ENCODE measurements around the gene KIF25. TPM values are rescaled to one million over a fixed set of nuclear protein-coding genes. Genes with fewer than 3 reads are reported as not detected.
A peak's percentile ranks its signal among the peaks of the same experiment; 100 is the strongest.

The KIF25 gene
- total RNA-seq, 1 donor from 2014 or later = not detected

- Mint-ChIP-seq H3K27ac (ENCODE audit: unreplicated experiment) (peak overlapping the region; percentile 61), H3K4me3 (ENCODE audit: unreplicated experiment) (no peak overlapping the region), H3K36me3 (ENCODE audit: low read depth, unreplicated experiment) (peaks cover 20% of the 10 kb centered on the region), H3K9me3 (ENCODE audit: unreplicated experiment) (peaks cover 22% of the 10 kb centered on the region), H3K4me1 (ENCODE audit: unreplicated experiment) (peaks cover 21% of the 10 kb centered on the region), H3K27me3 (ENCODE audit: unreplicated experiment) (peaks cover 5% of the 10 kb centered on the region)
- TF ChIP-seq, protein P1, sequence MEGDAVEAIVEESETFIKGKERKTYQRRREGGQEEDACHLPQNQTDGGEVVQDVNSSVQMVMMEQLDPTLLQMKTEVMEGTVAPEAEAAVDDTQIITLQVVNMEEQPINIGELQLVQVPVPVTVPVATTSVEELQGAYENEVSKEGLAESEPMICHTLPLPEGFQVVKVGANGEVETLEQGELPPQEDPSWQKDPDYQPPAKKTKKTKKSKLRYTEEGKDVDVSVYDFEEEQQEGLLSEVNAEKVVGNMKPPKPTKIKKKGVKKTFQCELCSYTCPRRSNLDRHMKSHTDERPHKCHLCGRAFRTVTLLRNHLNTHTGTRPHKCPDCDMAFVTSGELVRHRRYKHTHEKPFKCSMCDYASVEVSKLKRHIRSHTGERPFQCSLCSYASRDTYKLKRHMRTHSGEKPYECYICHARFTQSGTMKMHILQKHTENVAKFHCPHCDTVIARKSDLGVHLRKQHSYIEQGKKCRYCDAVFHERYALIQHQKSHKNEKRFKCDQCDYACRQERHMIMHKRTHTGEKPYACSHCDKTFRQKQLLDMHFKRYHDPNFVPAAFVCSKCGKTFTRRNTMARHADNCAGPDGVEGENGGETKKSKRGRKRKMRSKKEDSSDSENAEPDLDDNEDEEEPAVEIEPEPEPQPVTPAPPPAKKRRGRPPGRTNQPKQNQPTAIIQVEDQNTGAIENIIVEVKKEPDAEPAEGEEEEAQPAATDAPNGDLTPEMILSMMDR (IDR thresholded peaks at IDR 0.05; ENCODE audit: unreplicated experiment) = no peak
- DNase-seq (ENCODE audit: low spot score) = no peak
Observed at GRCh38 chr6:168035661-168036545, 38.4 kb downstream of the KIF25 start.

DNA sequence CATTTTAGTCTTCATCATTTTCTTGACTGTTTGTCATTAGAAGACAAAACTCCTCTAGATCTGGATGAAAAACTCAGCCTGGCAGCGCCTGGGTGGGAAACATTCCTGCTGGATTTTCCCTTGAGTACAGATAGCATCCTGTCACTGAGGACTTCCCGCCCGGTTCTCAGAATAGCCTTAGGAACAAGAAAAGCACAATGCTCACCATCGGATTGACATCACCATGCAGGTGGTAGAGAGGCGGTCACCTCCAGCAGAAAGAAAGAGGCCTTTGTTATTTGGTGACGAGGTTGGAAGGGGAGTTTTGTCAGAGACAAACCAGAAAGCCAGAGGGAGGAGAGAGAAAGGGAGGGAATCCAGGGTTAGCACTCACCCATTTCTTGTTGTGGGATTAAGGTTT is 39.8 kb downstream of the KIF25 start:
- H3K4me3 Mint-ChIP-seq (ENCODE audit: unreplicated experiment) = peak overlapping the region; percentile 47
- TF ChIP-seq, protein P1 (IDR thresholded peaks at IDR 0.05; ENCODE audit: unreplicated experiment) = no peak
- peaks cover 25% of the 10 kb centered on the region for H3K36me3 Mint-ChIP-seq (ENCODE audit: low read depth, unreplicated experiment)
- H3K27ac Mint-ChIP-seq (ENCODE audit: unreplicated experiment) = no peak overlapping the region
- peaks cover 8% of the 10 kb centered on the region for H3K4me1 Mint-ChIP-seq (ENCODE audit: unreplicated experiment)
- H3K9me3 Mint-ChIP-seq (ENCODE audit: unreplicated experiment) = peaks cover 22% of the 10 kb centered on the region
- H3K27me3 Mint-ChIP-seq (ENCODE audit: unreplicated experiment) = peaks cover 5% of the 10 kb centered on the region
- DNase-seq (ENCODE audit: low spot score) = no peak

DNA sequence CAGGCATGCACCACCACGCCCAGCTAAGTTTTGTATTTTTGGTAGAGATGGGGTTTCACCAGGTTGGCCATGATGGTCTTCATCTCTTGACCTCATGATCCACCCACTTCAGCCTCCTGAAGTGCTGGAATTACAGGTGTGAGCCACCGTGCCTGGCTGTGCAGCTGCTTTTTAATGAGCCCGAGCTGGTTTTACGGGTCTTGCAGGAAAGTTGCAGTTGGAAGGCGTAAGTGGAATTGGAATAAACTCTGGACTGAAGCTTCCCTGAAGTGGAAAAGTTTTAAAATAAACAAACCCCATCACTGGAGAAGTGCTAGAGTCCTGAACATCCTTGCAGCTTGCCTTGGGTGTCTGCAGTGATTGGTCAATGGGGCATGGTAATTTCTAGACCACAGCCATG is 40.4 kb downstream of the KIF25 start:
- H3K9me3 Mint-ChIP-seq (ENCODE audit: unreplicated experiment) = peaks cover 22% of the 10 kb centered on the region
- peaks cover 25% of the 10 kb centered on the region for H3K36me3 Mint-ChIP-seq (ENCODE audit: low read depth, unreplicated experiment)
- H3K4me3 Mint-ChIP-seq (ENCODE audit: unreplicated experiment) = no peak overlapping the region
- TF ChIP-seq, protein P1 (IDR thresholded peaks at IDR 0.05; ENCODE audit: unreplicated experiment) = no peak
- peaks cover 8% of the 10 kb centered on the region for H3K4me1 Mint-ChIP-seq (ENCODE audit: unreplicated experiment)
- DNase-seq (ENCODE audit: low spot score) = no peak
- no peak overlapping the region for H3K27ac Mint-ChIP-seq (ENCODE audit: unreplicated experiment)
- peaks cover 5% of the 10 kb centered on the region for H3K27me3 Mint-ChIP-seq (ENCODE audit: unreplicated experiment)

DNA sequence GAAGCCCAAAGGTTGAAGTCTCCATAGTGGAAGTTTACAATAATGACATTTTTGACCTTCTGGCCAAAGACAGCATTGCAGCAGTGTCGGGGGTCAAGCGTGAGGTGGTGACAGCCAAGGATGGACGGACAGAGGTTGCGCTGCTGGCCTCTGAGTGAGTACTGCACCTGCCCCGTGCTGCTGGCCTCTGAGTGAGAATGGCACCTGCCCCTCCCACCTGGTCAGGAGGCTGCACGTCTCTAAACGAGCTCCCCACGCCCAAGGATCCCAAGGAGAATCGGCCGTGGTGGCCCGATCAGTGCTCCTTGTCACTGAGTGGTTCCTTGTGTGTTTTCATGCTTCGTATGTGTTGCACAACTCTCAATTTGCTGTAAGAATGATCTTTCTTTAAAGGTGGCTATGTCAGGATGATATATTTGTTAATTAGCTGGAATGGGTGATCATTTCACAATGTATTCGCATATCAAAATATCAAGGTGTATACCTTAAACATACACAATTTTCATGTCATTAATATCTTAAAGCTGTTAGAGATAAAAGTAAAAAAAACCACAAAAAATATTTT is 41.2 kb downstream of the KIF25 start:
- peaks cover 22% of the 10 kb centered on the region for H3K9me3 Mint-ChIP-seq (ENCODE audit: unreplicated experiment)
- H3K4me1 Mint-ChIP-seq (ENCODE audit: unreplicated experiment) = peaks cover 8% of the 10 kb centered on the region
- H3K36me3 Mint-ChIP-seq (ENCODE audit: low read depth, unreplicated experiment) = peaks cover 25% of the 10 kb centered on the region
- no peak overlapping the region for H3K4me3 Mint-ChIP-seq (ENCODE audit: unreplicated experiment)
- no peak overlapping the region for H3K27ac Mint-ChIP-seq (ENCODE audit: unreplicated experiment)
- H3K27me3 Mint-ChIP-seq (ENCODE audit: unreplicated experiment) = peaks cover 1% of the 10 kb centered on the region
- TF ChIP-seq, protein P1 (IDR thresholded peaks at IDR 0.05; ENCODE audit: unreplicated experiment) = no peak
- no peak for DNase-seq (ENCODE audit: low spot score)

DNA sequence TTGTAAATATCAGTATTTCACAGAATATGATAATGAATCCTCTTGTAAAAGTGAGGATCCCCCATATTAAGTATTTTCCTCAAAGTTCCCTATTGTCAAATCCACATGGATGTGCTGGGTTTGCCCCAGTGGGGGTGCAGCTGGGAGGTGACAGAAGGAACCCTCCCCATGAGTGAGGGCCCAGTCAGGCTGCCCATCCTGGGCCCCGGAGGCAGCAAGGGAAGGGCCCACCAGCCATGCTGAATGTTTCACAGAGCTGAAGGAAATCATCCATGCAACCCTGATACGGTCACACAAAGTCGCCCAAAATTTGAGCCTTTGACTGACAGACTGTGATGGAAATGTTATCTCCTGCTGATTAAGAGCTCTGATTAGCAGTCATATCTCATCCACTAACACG is 41.8 kb downstream of the KIF25 start:
- H3K4me1 Mint-ChIP-seq (ENCODE audit: unreplicated experiment) = peaks cover 8% of the 10 kb centered on the region
- peaks cover 22% of the 10 kb centered on the region for H3K9me3 Mint-ChIP-seq (ENCODE audit: unreplicated experiment)
- TF ChIP-seq, protein P1 (IDR thresholded peaks at IDR 0.05; ENCODE audit: unreplicated experiment) = no peak
- no peak overlapping the region for H3K27ac Mint-ChIP-seq (ENCODE audit: unreplicated experiment)
- DNase-seq (ENCODE audit: low spot score) = no peak
- no peak overlapping the region for H3K4me3 Mint-ChIP-seq (ENCODE audit: unreplicated experiment)
- H3K36me3 Mint-ChIP-seq (ENCODE audit: low read depth, unreplicated experiment) = peaks cover 25% of the 10 kb centered on the region
- no peaks in the 10 kb centered on the region for H3K27me3 Mint-ChIP-seq (ENCODE audit: unreplicated experiment)

Data from endothelial cell (in vitro differentiated cells).